B cell (primary cell): ENCODE data around the gene STX2. TPM values are rescaled to one million over a fixed set of nuclear protein-coding genes. Genes with fewer than 3 reads are reported as not detected.

Experiments
- ATAC-seq: fragments of 200-7000 bp; cut with Tn5 transposase; one replicate; pipeline ENCODE4 v1.10.0; 2021; ENCODE audit warnings: low read depth, mild to moderate bottlenecking, moderate number of reproducible peaks, moderate library complexity
- CTCF ChIA-PET: fragments of 350-600 bp; sonication (Branson Sonifier 250); formaldehyde crosslinking; loops from one replicate; lab custom pipeline; 2021; ENCODE audit warnings: antibody characterized with exemption, inconsistent platforms; lab: Charles Lee
- POLR2A ChIA-PET: fragments of 350-600 bp; sonication (Branson Sonifier 250); formaldehyde crosslinking; loops from one replicate; lab custom pipeline; 2021; ENCODE audit warnings: antibody characterized with exemption; lab: Charles Lee
- DNase-seq: peaks from one replicate; pipeline ENCODE4 v3.0.0; 2013
- H2AFZ ChIP-seq: 2 replicates; pipeline ENCODE4 v1.6.1; 2012; ENCODE audit warnings: mild to moderate bottlenecking, low read depth, low read length; ENCODE audit not compliant: insufficient read depth, poor library complexity, severe bottlenecking
- H3K27ac ChIP-seq, 2 donors: 1 replicate in 1 of 2; 2 replicates in 1 of 2; pipeline ENCODE4 v1.5.1; 2012 to 2013; ENCODE audit warnings: low read length in 2 of 2, mild to moderate bottlenecking in 2 of 2, moderate library complexity in 1 of 2
- H3K27me3 ChIP-seq, 4 experiments: fragments of 200-600 bp in 1 of 4; sonication (generic) in 1 of 4; replicated peaks in 1 of 4; 1 replicate in 2 of 4; 2 replicates in 2 of 4; pipeline versions ENCODE4 v1.6.1 to v1.7.0; 2013 to 2016; ENCODE audit warnings: low read length in 3 of 4, mild to moderate bottlenecking in 2 of 4, mixed read lengths in 1 of 4, moderate library complexity in 1 of 4; ENCODE audit not compliant: insufficient read depth in 4 of 4, control insufficient read depth in 3 of 4; ENCODE audit errors: control extremely low read depth in 1 of 4
- H3K36me3 ChIP-seq, 2 experiments: replicated peaks in 1 of 2; 1 replicate in 1 of 2; 2 replicates in 1 of 2; pipeline versions ENCODE4 v1.6.1 to v1.7.1; 2013; ENCODE audit warnings: low read length in 1 of 2; ENCODE audit not compliant: insufficient read depth in 2 of 2, control insufficient read depth in 1 of 2; ENCODE audit errors: control extremely low read depth in 1 of 2, extremely low read depth in 1 of 2
- H3K4me1 ChIP-seq, 2 donors: fragments of 200-600 bp in 1 of 2; sonication (generic) in 1 of 2; 1 replicate in 1 of 2; 2 replicates in 1 of 2; pipeline versions ENCODE4 v1.5.1 to v1.6.1; 2013 to 2017; ENCODE audit warnings: low read length in 2 of 2; ENCODE audit not compliant: control insufficient read depth in 2 of 2, insufficient read depth in 2 of 2
- H3K4me2 ChIP-seq: replicated peaks from 2 replicates; pipeline ENCODE3; 2012; ENCODE audit warnings: mild to moderate bottlenecking, low read depth, low read length; ENCODE audit not compliant: poor library complexity, severe bottlenecking
- H3K4me3 ChIP-seq, 5 experiments: fragments of 200-600 bp in 1 of 5; sonication (generic) in 1 of 5; 1 replicate in 3 of 5; 2 replicates in 2 of 5; pipeline versions ENCODE4 v1.5.1 to v1.7.0; 2011 to 2016; ENCODE audit warnings: low read length in 4 of 5, mild to moderate bottlenecking in 4 of 5, low read depth in 2 of 5, control low read depth in 1 of 5, moderate library complexity in 1 of 5; ENCODE audit not compliant: insufficient read depth in 1 of 5; ENCODE audit errors: control extremely low read depth in 1 of 5, extremely low read depth in 1 of 5
- H3K79me2 ChIP-seq: fragments of 200-600 bp; sonication (generic); one replicate; pipeline ENCODE4 v1.6.0; 2016; ENCODE audit warnings: low read length; ENCODE audit not compliant: control insufficient read depth, insufficient read depth
- H3K9ac ChIP-seq: fragments of 200-600 bp; sonication (generic); 2 replicates; pipeline ENCODE4 v1.6.1; 2017; ENCODE audit warnings: mild to moderate bottlenecking, low read length, moderate library complexity
- H3K9me3 ChIP-seq, 3 donors: one replicate each; pipeline versions ENCODE4 v1.6.1 to v1.7.1; 2013; ENCODE audit warnings: low read length in 2 of 3; ENCODE audit not compliant: control insufficient read depth in 2 of 3, insufficient read depth in 1 of 3; ENCODE audit errors: control extremely low read depth in 1 of 3
- H4K20me1 ChIP-seq: 2 replicates; pipeline ENCODE4 v1.6.0; 2012; ENCODE audit warnings: mild to moderate bottlenecking, low read length; ENCODE audit not compliant: insufficient read depth, control insufficient read depth, poor library complexity, severe bottlenecking
- H3K27ac Mint-ChIP-seq: one replicate; pipeline ENCODE4 v1.8.0; 2021; ENCODE audit warnings: mixed read lengths
- H3K27me3 Mint-ChIP-seq: one replicate; pipeline ENCODE4 v1.8.0; 2021; ENCODE audit warnings: mixed read lengths
- H3K4me1 Mint-ChIP-seq: one replicate; pipeline ENCODE4 v1.8.0; 2021; ENCODE audit warnings: mixed read lengths
- H3K4me3 Mint-ChIP-seq: one replicate; pipeline ENCODE4 v1.8.0; 2021; ENCODE audit warnings: mixed read lengths
- H3K9me3 Mint-ChIP-seq: one replicate; pipeline ENCODE4 v1.8.0; 2022; ENCODE audit warnings: mixed read lengths; ENCODE audit not compliant: insufficient read depth
- EZH2 ChIP-seq: IDR thresholded peaks from 2 replicates; pipeline ENCODE4 v1.6.1; 2012; ENCODE audit warnings: borderline replicate concordance, low read depth, mild to moderate bottlenecking, moderate library complexity, low read length; ENCODE audit not compliant: insufficient read depth, poor library complexity, severe bottlenecking
- WGBS: methylation state at CpG from one replicate; pipeline ENCODE4 v1.1.5; 2013; ENCODE audit warnings: missing lambda C conversion rate; ENCODE audit not compliant: insufficient coverage; 5-methylcytosine and 5-hydroxymethylcytosine counted together
- intact Hi-C: fragments of 100-400 bp; cut with micrococcal nuclease; formaldehyde crosslinking; loops from one replicate; pipeline ENCODE4 v1.10.0; 2022
- polyA plus RNA-seq: library from polyadenylated mRNA; depleted of rRNA; stranded (reverse); fragments of >200 nt; gene quantifications from 2 replicates; pipeline ENCODE4 v1.2.3, GENCODE V29; 2012
- total RNA-seq, 2 donors: library from RNA; stranded (reverse); fragments of 120-200 nt in 1 of 2; gene quantifications; 1 replicate in 1 of 2; 2 replicates in 1 of 2; pipeline versions ENCODE4 v1.2.3 to v1.2.4, GENCODE V29; 2013 to 2022
- TF ChIP-seq, protein P1 (sequence below): fragments of 200-600 bp; IDR thresholded peaks from one replicate; pipeline ENCODE4 v1.8.0; 2022; ENCODE audit warnings: antibody characterized with exemption, mild to moderate bottlenecking

The STX2 gene
- total and polyA plus RNA-seq, 2 donors (not counting 1 experiment from before 2014, with no cell fraction given) = 12.7 to 19.8 TPM

GRCh38 chr12:130879212-130879686 lies 40.2 kb upstream of the STX2 start:
- Histone ChIP-seq H3K9me3 (no peaks in the 10 kb centered on the region), H4K20me1 (peaks cover 9% of the 10 kb centered on the region), H3K27me3 (no peaks in the 10 kb centered on the region), H3K4me2 (peak overlapping the region; percentile 80), H3K9ac (peak overlapping the region; percentile 60), H3K79me2 (peaks cover 10% of the 10 kb centered on the region), H2AFZ (peak overlapping the region; percentile 68), H3K4me3 (peak overlapping the region; percentile 25 to 62 (median 52)), H3K4me1 (peaks cover 24 to 29% of the 10 kb centered on the region in 2 donors), H3K27ac (peak overlapping the region; percentile 65 to 80), H3K36me3 (peaks cover 13 to 30% of the 10 kb centered on the region in 2 experiments)
- TF ChIP-seq, protein P1, sequence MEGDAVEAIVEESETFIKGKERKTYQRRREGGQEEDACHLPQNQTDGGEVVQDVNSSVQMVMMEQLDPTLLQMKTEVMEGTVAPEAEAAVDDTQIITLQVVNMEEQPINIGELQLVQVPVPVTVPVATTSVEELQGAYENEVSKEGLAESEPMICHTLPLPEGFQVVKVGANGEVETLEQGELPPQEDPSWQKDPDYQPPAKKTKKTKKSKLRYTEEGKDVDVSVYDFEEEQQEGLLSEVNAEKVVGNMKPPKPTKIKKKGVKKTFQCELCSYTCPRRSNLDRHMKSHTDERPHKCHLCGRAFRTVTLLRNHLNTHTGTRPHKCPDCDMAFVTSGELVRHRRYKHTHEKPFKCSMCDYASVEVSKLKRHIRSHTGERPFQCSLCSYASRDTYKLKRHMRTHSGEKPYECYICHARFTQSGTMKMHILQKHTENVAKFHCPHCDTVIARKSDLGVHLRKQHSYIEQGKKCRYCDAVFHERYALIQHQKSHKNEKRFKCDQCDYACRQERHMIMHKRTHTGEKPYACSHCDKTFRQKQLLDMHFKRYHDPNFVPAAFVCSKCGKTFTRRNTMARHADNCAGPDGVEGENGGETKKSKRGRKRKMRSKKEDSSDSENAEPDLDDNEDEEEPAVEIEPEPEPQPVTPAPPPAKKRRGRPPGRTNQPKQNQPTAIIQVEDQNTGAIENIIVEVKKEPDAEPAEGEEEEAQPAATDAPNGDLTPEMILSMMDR = no peak
- TF ChIP-seq EZH2 = no peak
- Mint-ChIP-seq H3K27me3 (no peaks in the 10 kb centered on the region), H3K4me1 (peaks cover 44% of the 10 kb centered on the region), H3K27ac (peak overlapping the region; percentile 93), H3K9me3 (no peaks in the 10 kb centered on the region), H3K4me3 (peak overlapping the region; percentile 87)
- intact Hi-C loops = loop anchor here (10.0 kb wide), 3 partner anchors 64 to 1206 kb away; partner anchors contain the start of gene PUS1
- ChIA-PET CTCF (interaction anchor here (0.8 kb wide), 1 partner anchor 36 kb away, joined by 3 read pairs; no protein-coding TSS in a partner anchor), POLR2A (no interaction called here)
- peak; percentile 78 for ATAC-seq
- DNase-seq = peak; percentile 82
- WGBS = 59% methylated on average over 11 of the region's 13 CpGs
